Lung microvascular endothelial cell (primary cell): ENCODE results near the gene SUSD1. TPM values are rescaled to one million over a fixed set of nuclear protein-coding genes. Genes with fewer than 3 reads are reported as not detected.

ENCODE experiments used
- total RNA-seq: library from RNA; depleted of rRNA; stranded (reverse); fragments of >200 nt; gene quantifications from 2 replicates; pipeline ENCODE4 v1.2.1, GENCODE V29; 2014

Gene SUSD1
- total RNA-seq, 1 donor from 2014 or later, result 30.8 TPM

Other genes starting within 250 kb of the SUSD1 start
- gene PTBP3, start 158.3 kb upstream of the SUSD1 start, total RNA-seq, result 32.3 and 32.9 TPM in 2 replicates
- gene HSDL2, start 204.8 kb upstream of the SUSD1 start, total RNA-seq, result 18.3 and 27.6 TPM in 2 replicates